CD4-positive, alpha-beta T cell treated with Interleukin-1 beta for 1 hour (primary cell): Measurements from ENCODE around the gene PRPH2.
"Not testable (repeated sequence)": the region's sequence is repeated elsewhere in the genome, so short reads cannot be mapped to it uniquely, and the experiment has no call there.

Source experiments
- DNase-seq, 2 donors: peaks; one replicate each; pipeline ENCODE4 v3.0.0-alpha.2; 2020 to 2022

The PRPH2 gene

GRCh38 chr6:42697268-42697655 lies 25.1 kb downstream of the PRPH2 start:
- DNase-seq: no peak

GRCh38 chr6:42696526-42697267 lies 25.7 kb downstream of the PRPH2 start:
- no peak for DNase-seq

GRCh38 chr6:42694586-42694985 lies 27.8 kb downstream of the PRPH2 start:
- no peak for DNase-seq

GRCh38 chr6:42693725-42694323 lies 28.6 kb downstream of the PRPH2 start:
- peak in 1 of 2 donors; percentile 11 for DNase-seq

GRCh38 chr6:42692137-42692911 lies 30.1 kb downstream of the PRPH2 start:
- no peak for DNase-seq

- DNase-seq: no peak
Measured at GRCh38 chr6:42690872-42691271, 31.5 kb downstream of the PRPH2 start.

- DNase-seq: no peak
Measured at GRCh38 chr6:42690151-42690702, 32.2 kb downstream of the PRPH2 start.

GRCh38 chr6:42689371-42689770 lies 33.0 kb downstream of the PRPH2 start:
- no peak for DNase-seq

GRCh38 chr6:42688281-42688680 lies 34.1 kb downstream of the PRPH2 start:
- no peak for DNase-seq

- DNase-seq: no peak
Measured at GRCh38 chr6:42679358-42679757, 43.0 kb downstream of the PRPH2 start.

GRCh38 chr6:42674780-42675179 lies 47.6 kb downstream of the PRPH2 start:
- no peak for DNase-seq

GRCh38 chr6:42674368-42674767 lies 48.0 kb downstream of the PRPH2 start:
- not testable (repeated sequence) for DNase-seq

- DNase-seq: no peak
Measured at GRCh38 chr6:42664718-42665117, 57.7 kb downstream of the PRPH2 start.

- peak; percentile 82 to 89 for DNase-seq
Measured at GRCh38 chr6:42661540-42662153, 60.8 kb downstream of the PRPH2 start.

- no peak for DNase-seq
Measured at GRCh38 chr6:42659806-42660205, 62.6 kb downstream of the PRPH2 start.

GRCh38 chr6:42653851-42654250 lies 68.5 kb downstream of the PRPH2 start:
- DNase-seq: no peak

- no peak for DNase-seq
Measured at GRCh38 chr6:42652024-42652746, 70.2 kb downstream of the PRPH2 start.
